ENCODE results near the gene FCRL3. TPM values are rescaled to one million over a fixed set of nuclear protein-coding genes. Genes with fewer than 3 reads are reported as not detected.

The FCRL3 gene
- total and polyA plus RNA-seq, 2 of the 4 experiments (the other 2 are of a cell fraction) = not detected

DNA sequence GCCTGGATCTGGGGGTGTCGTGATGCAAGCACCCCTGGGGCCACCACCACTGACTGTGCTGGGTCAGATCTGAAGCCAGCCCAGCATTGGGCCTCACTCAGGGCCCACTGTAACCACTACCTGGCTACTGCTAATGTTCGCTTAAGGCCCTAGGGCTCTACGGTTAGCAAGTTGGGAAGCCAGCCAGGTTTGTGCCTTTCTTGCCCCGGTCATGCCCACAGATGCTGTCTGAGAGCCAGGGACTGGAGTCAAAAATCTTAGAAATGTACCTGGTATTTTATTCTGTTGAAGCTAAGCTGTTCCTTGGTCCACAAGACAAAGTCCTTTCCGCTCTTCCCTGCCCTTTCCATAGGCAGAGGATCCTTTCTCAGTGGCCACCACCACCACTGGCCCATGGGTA is 15.2 kb upstream of the FCRL3 start:
- no peak overlapping the region for H3K27ac ChIP-seq (ENCODE audit: insufficient read depth, low read length)
- no peak overlapping the region for H2BK15ac ChIP-seq (ENCODE audit: low read depth, low read length)
- H3K36me3 ChIP-seq (ENCODE audit: control insufficient read depth, insufficient read depth, low read length) = no peaks in the 10 kb centered on the region
- H2AK5ac ChIP-seq (ENCODE audit: low read depth, low read length) = no peak overlapping the region
- no peaks in the 10 kb centered on the region for H3K4me1 ChIP-seq (ENCODE audit: control insufficient read depth, insufficient read depth, low read length)
- no peak overlapping the region for H3K14ac ChIP-seq (replicated peaks; ENCODE audit: low read depth, low read length)
- H4K5ac ChIP-seq (ENCODE audit: low read depth, low read length) = no peak overlapping the region
- H3K9me3 ChIP-seq (ENCODE audit: control insufficient read depth, insufficient read depth, low read length) = no peaks in the 10 kb centered on the region
- no peaks in the 10 kb centered on the region for H3K27me3 ChIP-seq (ENCODE audit: control insufficient read depth, insufficient read depth, low read length)
- H3K4me2 ChIP-seq (ENCODE audit: low read depth, low read length) = no peak overlapping the region
- no peak overlapping the region for H3K4ac ChIP-seq (ENCODE audit: low read depth, low read length)
- no peaks in the 10 kb centered on the region for H3K9me1 ChIP-seq (ENCODE audit: insufficient read depth, low read length)
- DNase-seq (no peak), ATAC-seq (ENCODE audit: low read depth) (no peak)
- CTCF ChIA-PET = no interaction called here
- no peaks in the 10 kb centered on the region for H4K20me1 ChIP-seq (ENCODE audit: insufficient read depth, low read length)
- H3K4me3 ChIP-seq (ENCODE audit: insufficient read depth, low read depth, low read length) = no peak overlapping the region
- BruUV-seq (replicated peaks) = no TSS peak
- POLR2A ChIA-PET (ENCODE audit: unreplicated experiment) = no interaction called here
- no peak overlapping the region for H2AFZ ChIP-seq (replicated peaks; ENCODE audit: low read length, poor library complexity)
- no peak overlapping the region for H3K18ac ChIP-seq (ENCODE audit: low read depth, low read length)
- H3K56ac ChIP-seq (ENCODE audit: extremely low read depth, insufficient read depth, low read length) = no peak overlapping the region
- WGBS, 2 experiments (ENCODE audit: extremely low coverage in 2 of 2, insufficient read length in 1 of 2) = 33% methylated on average over 2 of the region's 5 CpGs; no CpG with 5 or more reads in 1 of the 2 experiments
- no peak overlapping the region for H2BK20ac ChIP-seq (ENCODE audit: low read depth, low read length)
- H3K23ac ChIP-seq (ENCODE audit: low read depth, low read length) = no peak overlapping the region
- dilution Hi-C loops (cut with HindIII; ENCODE audit: low sequenced_read_pairs, unreplicated experiment) (no loop called here), in situ Hi-C loops (cut with MboI; ENCODE audit: low sequenced_read_pairs) (no loop called here), intact Hi-C loops (cut with micrococcal nuclease) (no loop called here)
- no peak overlapping the region for H2BK5ac ChIP-seq (ENCODE audit: low read depth, low read length, poor library complexity, severe bottlenecking)
- H3K79me1 ChIP-seq (ENCODE audit: low read depth in 1 of 2, low read length in 2 of 2) = no peaks in the 10 kb centered on the region
- no peak overlapping the region for H3K9ac ChIP-seq (ENCODE audit: low read depth, low read length)
- H2BK120ac ChIP-seq (ENCODE audit: low read depth, low read length) = no peak overlapping the region
- no peak overlapping the region for H2AK9ac ChIP-seq (replicated peaks; ENCODE audit: low read depth, low read length, poor library complexity)
- no peak overlapping the region for H4K91ac ChIP-seq (ENCODE audit: insufficient read depth, low read depth, low read length)
- TF ChIP-seq MAZ (IDR thresholded peaks at IDR 0.05; ENCODE audit: borderline replicate concordance, low read depth, low read length) (no peak), RAD21 (IDR thresholded peaks at IDR 0.05; ENCODE audit: low read length) (no peak), RFX5 (IDR thresholded peaks at IDR 0.05; ENCODE audit: low read depth, low read length) (no peak), CEBPB (IDR thresholded peaks at IDR 0.05; ENCODE audit: low read depth, low read length) (no peak), MXI1 (IDR thresholded peaks at IDR 0.05; ENCODE audit: borderline replicate concordance, low read depth, low read length) (no peak), CHD1 (IDR thresholded peaks at IDR 0.05; ENCODE audit: low read depth, low read length) (no peak), FOS (IDR thresholded peaks at IDR 0.05; ENCODE audit: low read depth, low read length) (no peak), BHLHE40 (IDR thresholded peaks at IDR 0.05; ENCODE audit: low read depth, low read length) (no peak), NFE2L2 (IDR thresholded peaks at IDR 0.05; ENCODE audit: low read depth, low read length) (no peak), SMC3 (IDR thresholded peaks at IDR 0.05; ENCODE audit: low read depth, low read length) (no peak), MAFK (IDR thresholded peaks at IDR 0.05; ENCODE audit: low read depth, low read length) (no peak), POLR2A (IDR thresholded peaks at IDR 0.05; ENCODE audit: low read depth, low read length) (no peak), RCOR1 (IDR thresholded peaks at IDR 0.05; ENCODE audit: insufficient replicate concordance, low read length) (no peak), USF2 (IDR thresholded peaks at IDR 0.05; ENCODE audit: low read depth, low read length) (no peak)
- TF ChIP-seq, protein P1, sequence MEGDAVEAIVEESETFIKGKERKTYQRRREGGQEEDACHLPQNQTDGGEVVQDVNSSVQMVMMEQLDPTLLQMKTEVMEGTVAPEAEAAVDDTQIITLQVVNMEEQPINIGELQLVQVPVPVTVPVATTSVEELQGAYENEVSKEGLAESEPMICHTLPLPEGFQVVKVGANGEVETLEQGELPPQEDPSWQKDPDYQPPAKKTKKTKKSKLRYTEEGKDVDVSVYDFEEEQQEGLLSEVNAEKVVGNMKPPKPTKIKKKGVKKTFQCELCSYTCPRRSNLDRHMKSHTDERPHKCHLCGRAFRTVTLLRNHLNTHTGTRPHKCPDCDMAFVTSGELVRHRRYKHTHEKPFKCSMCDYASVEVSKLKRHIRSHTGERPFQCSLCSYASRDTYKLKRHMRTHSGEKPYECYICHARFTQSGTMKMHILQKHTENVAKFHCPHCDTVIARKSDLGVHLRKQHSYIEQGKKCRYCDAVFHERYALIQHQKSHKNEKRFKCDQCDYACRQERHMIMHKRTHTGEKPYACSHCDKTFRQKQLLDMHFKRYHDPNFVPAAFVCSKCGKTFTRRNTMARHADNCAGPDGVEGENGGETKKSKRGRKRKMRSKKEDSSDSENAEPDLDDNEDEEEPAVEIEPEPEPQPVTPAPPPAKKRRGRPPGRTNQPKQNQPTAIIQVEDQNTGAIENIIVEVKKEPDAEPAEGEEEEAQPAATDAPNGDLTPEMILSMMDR (conservative IDR thresholded peaks at IDR 0.05; ENCODE audit: low read depth, low read length) = no peak
- TF ChIP-seq, protein P2, sequence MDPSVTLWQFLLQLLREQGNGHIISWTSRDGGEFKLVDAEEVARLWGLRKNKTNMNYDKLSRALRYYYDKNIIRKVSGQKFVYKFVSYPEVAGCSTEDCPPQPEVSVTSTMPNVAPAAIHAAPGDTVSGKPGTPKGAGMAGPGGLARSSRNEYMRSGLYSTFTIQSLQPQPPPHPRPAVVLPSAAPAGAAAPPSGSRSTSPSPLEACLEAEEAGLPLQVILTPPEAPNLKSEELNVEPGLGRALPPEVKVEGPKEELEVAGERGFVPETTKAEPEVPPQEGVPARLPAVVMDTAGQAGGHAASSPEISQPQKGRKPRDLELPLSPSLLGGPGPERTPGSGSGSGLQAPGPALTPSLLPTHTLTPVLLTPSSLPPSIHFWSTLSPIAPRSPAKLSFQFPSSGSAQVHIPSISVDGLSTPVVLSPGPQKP (IDR thresholded peaks at IDR 0.05; ENCODE audit: borderline replicate concordance, low read depth, low read length) = no peak
- no peak overlapping the region for H4K8ac ChIP-seq (ENCODE audit: low read depth in 2 of 2, low read length in 2 of 2)
